GM18907 (cell line): Measurements from ENCODE around the gene GRK2.
A peak's percentile ranks its signal among the peaks of the same experiment; 100 is the strongest.

Source experiments
- ATAC-seq: cut with Tn5 transposase; IDR thresholded peaks from one replicate; pipeline ENCODE4 v1.9.1; 2021; ENCODE audit warnings: mild to moderate bottlenecking, moderate library complexity; ENCODE audit not compliant: unreplicated experiment

Gene GRK2

DNA sequence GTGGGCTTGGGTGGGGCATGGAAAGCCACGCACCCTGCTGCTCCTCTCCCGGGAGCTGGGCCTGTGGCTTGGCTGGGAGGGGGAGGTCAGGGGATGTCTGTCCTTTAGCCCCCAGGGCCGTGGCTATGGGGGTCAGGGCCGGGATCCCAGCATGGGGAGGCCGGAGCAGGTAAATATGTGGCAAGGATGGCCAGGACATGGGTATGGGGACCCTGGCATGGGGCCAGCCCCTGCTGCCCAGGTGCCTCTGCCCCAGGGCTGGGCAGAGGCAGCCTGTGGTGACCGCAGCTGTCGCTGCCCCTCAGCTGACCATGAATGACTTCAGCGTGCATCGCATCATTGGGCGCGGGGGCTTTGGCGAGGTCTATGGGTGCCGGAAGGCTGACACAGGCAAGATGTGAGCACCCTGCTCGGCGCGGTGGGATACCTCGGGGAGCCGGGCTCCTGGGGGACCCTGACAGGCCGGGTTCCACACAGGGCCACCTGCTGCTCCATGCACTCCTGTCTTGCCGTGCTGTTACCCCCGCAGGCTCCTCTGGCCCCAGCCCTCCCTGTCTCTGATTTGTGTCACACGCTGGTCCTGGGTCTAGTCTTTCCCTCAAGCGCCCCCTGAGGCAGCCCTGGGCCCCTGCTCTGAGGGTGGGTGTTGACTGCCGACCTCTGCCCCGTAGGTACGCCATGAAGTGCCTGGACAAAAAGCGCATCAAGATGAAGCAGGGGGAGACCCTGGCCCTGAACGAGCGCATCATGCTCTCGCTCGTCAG lies 14.7 kb downstream of the GRK2 start:
- ATAC-seq, result no peak

- no peak for ATAC-seq
These were observed 15.4 kb downstream of the GRK2 start for GRCh38 chr11:67281552-67282150.

GRCh38 chr11:67282155-67282875 lies 16.0 kb downstream of the GRK2 start:
- ATAC-seq, result no peak

DNA sequence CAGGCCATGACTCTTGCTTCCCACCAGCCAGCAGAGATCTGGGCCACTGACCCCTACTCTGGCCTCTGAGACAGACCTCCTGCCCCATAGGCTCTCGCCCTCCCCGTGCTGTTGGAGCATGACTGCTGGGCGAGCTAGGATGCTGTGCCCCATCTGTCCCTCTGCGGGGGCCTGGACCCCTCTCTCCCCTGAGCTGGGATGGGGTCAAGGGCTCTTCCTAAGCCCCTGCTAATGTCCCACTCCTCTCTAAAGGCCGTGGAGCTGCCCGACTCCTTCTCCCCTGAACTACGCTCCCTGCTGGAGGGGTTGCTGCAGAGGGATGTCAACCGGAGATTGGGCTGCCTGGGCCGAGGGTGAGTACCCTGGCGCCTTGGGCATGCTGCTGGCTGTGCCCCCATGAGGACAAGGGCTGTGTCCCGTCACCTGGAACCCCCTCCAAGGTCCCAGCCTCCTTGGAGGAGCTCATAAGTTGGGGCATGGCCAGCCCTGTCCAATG lies 16.7 kb downstream of the GRK2 start:
- ATAC-seq, result no peak

- ATAC-seq, result no peak
These were observed 17.2 kb downstream of the GRK2 start for GRCh38 chr11:67283481-67283963.

- ATAC-seq, result no peak
These were observed 18.7 kb downstream of the GRK2 start for GRCh38 chr11:67284811-67285540.

GRCh38 chr11:67285541-67286498 lies 19.5 kb downstream of the GRK2 start:
- no peak for ATAC-seq

GRCh38 chr11:67286621-67287333 lies 20.5 kb downstream of the GRK2 start:
- no peak for ATAC-seq

- ATAC-seq, result no peak
These were observed 21.3 kb downstream of the GRK2 start for GRCh38 chr11:67287355-67288197.

- ATAC-seq, result no peak
These were observed 21.9 kb downstream of the GRK2 start for GRCh38 chr11:67288198-67288451.

DNA sequence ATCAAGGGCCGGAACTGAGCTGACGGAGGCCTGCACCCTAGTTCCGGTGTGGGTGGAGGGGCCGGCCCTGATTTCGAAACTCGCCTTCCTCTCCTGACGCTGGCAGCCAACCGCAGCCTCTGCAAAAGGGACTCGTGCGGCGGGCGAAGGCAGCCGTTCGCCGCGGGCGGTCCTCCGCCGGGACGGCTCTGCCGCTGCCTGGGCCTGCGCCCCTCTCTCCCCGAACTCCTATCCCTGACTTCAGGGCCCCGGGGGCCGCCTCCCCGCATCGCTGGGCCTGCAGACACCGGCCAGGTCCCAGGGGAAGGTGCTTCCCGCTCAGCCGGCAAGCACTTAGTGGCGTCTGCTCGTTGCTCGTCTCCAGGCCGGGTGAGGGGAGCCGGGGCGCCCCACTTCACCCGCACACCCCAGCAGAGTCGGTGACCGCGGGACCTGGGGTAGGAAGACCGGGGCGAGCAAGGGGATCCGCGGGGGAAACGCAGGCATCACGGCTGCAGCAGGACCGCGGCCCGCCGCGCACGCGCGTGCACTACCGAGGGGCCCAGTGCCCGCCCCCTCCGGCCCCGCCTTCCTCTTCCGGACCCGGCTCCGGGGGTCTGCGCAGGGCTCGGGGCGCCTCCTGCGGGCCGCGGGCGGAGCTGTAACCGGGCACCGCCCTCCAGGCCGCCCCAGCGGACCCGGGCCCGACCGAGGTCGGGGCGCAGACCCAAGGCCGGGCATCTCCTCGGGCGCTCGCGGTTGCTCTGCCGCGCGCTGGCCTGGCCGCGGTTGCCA lies 22.4 kb downstream of the GRK2 start:
- ATAC-seq, result peak; percentile 64

- peak; percentile 43 for ATAC-seq
These were observed 23.0 kb downstream of the GRK2 start, which contains the start of gene ANKRD13D for GRCh38 chr11:67289226-67289650. TSS of gene ANKRD13D (plus strand) at chr11:67289303. CDS start at chr11:67289461, 158 bp downstream.

DNA sequence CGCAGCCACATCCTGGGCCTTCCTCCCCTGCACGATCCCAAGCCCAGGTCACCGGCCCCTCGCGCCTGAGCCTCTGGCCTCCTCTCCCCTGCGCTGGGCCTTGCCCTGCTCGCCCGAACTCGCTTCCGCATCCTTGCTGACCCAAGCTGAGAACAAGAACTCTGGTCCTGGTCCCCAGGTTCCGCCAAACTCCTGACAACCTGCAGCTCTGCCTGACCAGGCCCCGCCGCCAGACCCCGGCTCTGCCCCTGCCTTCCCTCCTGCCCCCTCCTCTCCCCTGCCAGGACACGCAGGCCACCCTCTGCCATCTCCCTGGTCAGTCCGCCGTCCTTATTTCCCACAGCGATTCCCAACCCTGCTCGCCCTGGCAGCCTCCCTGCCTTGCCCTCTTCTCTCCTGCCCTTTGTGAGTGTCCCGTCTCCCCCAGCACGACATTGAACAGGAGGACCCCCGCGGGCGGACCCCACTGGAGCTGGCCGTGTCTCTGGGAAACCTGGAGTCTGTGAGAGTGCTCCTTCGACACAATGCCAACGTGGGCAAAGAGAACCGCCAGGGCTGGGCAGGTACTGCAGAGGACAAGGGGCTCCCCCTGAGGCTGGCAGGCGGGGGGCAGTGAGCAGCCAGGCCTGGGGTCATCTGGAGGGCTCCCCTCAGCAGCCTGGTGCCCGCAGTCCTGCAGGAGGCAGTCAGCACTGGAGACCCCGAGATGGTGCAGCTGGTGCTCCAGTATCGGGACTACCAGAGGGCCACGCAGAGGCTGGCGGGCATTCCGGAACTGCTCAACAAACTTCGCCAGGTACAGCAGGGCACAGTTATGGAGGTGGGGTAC lies 23.6 kb downstream of the GRK2 start:
- no peak for ATAC-seq

DNA sequence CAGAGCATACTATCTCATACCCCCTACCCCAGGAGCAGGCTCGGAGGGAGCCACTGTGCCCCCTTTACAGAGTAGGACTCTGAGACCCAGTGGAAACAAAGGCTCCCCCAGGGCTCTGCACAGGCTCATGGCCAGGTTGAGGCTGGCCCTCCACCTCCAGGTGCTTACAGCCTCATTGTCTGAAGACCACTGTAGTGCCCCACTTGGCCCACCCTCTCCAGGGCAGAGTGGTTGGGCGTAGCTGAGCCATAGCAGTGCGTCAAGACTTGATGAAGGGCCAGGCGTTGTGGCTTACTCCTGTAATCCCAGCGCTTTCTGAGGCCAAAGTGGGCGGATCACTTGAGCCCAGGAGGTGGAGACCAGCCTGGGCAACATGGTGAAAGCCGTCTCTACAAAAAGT lies 24.5 kb downstream of the GRK2 start:
- no peak for ATAC-seq

DNA sequence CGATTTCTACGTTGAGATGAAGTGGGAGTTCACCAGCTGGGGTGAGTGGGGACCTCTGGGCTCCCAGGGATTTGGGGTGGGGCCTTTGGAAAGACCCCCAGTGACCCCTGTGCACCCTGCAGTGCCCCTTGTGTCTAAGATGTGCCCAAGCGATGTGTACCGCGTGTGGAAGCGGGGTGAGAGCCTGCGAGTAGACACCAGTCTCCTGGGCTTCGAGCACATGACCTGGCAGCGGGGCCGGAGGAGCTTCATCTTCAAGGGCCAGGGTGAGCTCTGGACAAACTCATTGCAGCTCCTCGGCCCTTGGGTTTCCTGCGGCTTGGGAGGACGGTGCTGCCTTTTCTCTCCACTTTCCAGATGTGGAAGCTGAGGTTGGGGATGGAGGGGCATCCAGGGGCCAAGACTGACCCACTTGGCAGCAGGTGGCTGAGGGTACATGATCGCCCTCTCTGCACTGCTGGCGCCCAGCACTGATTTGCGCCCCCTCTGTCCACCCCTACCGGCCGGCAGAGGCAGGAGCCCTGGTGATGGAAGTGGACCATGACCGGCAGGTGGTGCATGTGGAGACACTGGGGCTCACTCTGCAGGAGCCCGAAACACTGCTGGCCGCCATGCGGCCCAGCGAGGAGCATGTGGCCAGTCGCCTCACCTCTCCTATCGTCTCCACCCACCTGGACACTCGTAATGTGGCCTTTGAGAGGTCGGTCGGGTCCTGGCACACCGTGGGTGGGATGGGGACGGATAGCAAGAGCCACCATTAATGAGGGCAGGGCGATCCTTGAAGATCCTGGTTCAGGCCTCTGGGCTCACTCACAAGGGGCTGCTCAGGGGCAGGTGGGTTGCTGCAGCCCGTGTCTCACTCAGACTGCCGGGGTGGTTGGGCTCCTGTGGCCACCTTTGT lies 25.5 kb downstream of the GRK2 start:
- no peak for ATAC-seq

- ATAC-seq, result no peak
These were observed 26.4 kb downstream of the GRK2 start for GRCh38 chr11:67292671-67293070.
